ENCODE data around the gene CARS2.
A peak's percentile ranks its signal among the peaks of the same experiment; 100 is the strongest.

DNA sequence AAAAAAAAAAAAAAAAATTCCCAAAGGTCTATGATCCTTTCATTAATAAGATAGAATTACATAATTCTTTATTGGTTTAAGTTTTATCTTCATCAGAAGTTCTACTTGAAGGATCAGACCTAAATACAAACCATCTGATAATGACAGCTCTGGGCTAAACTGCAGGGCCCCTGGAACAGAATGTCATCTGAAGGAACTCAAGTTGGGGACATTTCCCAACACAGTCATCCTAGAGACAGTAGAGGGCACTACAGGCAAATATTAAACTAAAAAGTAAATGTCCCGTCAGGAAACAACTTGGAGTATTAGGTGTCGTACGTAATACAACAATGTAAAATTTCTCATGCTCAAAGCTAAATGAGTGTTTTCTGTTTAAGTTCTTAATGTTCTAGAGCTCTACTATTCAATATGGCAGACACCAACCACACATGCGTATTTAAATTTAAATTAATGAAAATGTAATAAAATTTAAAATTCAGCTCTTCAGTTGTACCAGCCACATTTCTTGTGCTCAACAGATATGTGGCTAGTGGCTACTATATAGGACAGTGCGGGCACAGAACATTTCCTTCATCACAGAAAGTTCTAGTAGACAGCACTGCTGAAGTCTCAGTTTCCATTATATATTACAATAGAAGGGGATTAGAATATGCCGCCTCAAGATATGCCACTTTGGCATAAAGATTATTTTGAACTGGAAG is 112.3 kb downstream of the CARS2 start:
- TF ChIP-seq TEAD4 (IDR thresholded peaks at IDR 0.05; ENCODE audit: low read depth, low read length) = no peak
- no peak for TF ChIP-seq MAFK (IDR thresholded peaks at IDR 0.05; ENCODE audit: low read depth, low read length)
- no peak for TF ChIP-seq RFX5 (IDR thresholded peaks at IDR 0.05; ENCODE audit: borderline replicate concordance, low read depth, low read length)
- TF ChIP-seq RXRA (IDR thresholded peaks at IDR 0.05; ENCODE audit: insufficient read depth, low read depth, low read length) = no peak
- TF ChIP-seq EP300 (IDR thresholded peaks at IDR 0.05; ENCODE audit: borderline replicate concordance in 1 of 2, low read depth in 2 of 2, low read length in 2 of 2) = no peak
- TF ChIP-seq, protein P1, sequence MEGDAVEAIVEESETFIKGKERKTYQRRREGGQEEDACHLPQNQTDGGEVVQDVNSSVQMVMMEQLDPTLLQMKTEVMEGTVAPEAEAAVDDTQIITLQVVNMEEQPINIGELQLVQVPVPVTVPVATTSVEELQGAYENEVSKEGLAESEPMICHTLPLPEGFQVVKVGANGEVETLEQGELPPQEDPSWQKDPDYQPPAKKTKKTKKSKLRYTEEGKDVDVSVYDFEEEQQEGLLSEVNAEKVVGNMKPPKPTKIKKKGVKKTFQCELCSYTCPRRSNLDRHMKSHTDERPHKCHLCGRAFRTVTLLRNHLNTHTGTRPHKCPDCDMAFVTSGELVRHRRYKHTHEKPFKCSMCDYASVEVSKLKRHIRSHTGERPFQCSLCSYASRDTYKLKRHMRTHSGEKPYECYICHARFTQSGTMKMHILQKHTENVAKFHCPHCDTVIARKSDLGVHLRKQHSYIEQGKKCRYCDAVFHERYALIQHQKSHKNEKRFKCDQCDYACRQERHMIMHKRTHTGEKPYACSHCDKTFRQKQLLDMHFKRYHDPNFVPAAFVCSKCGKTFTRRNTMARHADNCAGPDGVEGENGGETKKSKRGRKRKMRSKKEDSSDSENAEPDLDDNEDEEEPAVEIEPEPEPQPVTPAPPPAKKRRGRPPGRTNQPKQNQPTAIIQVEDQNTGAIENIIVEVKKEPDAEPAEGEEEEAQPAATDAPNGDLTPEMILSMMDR (IDR thresholded peaks at IDR 0.05; ENCODE audit: control extremely low read depth in 1 of 3, insufficient read depth in 1 of 3, low read depth in 1 of 3, low read length in 3 of 3) = peak in 2 of 3 experiments; percentile 59 to 60; a peak in 3 of 4 replicates
- TF ChIP-seq CHD1 (IDR thresholded peaks at IDR 0.05; ENCODE audit: low read depth, low read length) = no peak
- no peak for TF ChIP-seq KDM1A (IDR thresholded peaks at IDR 0.05; ENCODE audit: borderline replicate concordance, low read length)
- TF ChIP-seq PHF8 (conservative IDR thresholded peaks at IDR 0.05; ENCODE audit: low read depth, low read length) = no peak
- no peak for TF ChIP-seq CBX8 (IDR thresholded peaks at IDR 0.05; ENCODE audit: borderline replicate concordance, low read depth, low read length)
- TF ChIP-seq POLR2A (IDR thresholded peaks at IDR 0.05; ENCODE audit: control extremely low read depth in 1 of 2, low read depth in 2 of 2, low read length in 2 of 2) = no peak

Data from H1 (cell line).